ENCODE data around the gene FOSB. TPM values are rescaled to one million over a fixed set of nuclear protein-coding genes. Genes with fewer than 3 reads are reported as not detected.

Gene FOSB
- total RNA-seq, 1 experiment from 2014 or later, result 2.3 TPM

DNA sequence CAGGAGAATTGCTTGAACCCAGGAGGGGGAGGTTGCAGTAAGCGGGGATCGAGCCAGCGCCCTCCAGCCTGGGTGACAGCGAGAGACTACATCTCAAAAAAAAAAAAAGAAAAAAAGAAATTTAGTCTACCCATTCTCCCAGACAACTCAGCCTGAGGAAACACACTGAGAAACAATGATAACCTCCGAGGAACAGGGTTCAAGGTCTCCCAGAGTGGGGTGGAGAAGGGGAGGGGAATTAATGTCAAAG is 38.1 kb downstream of the FOSB start (continued):
- no peak for TF ChIP-seq NR3C1 (CRISPR knock-in tag; conservative IDR thresholded peaks at IDR 0.05; ENCODE audit: low read depth)

DNA sequence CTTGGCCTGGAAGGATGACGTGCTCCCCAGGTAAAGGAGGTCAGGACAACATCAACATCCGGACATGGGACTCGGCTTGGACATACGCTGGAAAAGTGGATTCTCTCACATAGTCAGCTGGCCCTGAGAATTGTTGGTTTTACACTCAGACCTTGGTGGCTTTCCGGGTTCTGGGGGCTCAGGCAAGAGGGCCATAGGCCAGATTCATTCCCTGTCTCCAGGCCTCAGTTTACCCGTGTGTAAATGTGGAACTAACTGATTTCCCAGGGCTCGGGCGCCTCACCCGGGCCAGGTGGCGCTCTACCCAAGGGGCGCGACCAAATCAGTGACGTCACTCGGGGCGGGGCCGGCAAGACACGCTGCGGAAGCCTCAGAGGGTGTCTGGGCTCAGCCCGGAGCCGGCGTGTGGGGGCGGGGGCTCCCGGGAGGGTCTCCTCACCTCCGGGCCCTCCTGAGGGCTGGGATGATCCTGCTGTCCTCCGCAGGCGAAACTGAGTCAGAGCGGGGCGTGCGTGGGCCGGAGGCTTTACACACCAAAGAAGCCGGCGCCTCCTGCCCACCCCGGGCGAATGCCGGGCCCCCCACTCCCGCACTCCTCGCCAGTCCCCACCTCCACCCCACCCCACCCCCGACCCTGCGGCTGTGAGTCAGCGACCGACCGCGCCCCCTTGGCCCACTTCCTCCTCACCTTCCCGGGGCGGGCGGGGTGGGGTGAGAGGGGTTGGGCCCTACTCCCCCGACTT is 38.6 kb downstream of the FOSB start:
- Mint-ChIP-seq H3K27ac (peak overlapping the region; percentile 93), H3K27me3 (ENCODE audit: low read depth) (no peaks in the 10 kb centered on the region; the same call in 1 of the 2 replicates), H3K36me3 (no peaks in the 10 kb centered on the region), H3K4me1 (peaks cover 38% of the 10 kb centered on the region), H3K4me3 (peak overlapping the region; percentile 91), H3K9me3 (no peaks in the 10 kb centered on the region)
- ChIA-PET POLR2A (interaction anchor here (1.3 kb wide), 1 partner anchor 10 kb away, joined by 3 read pairs; the partner anchor contains the start of gene RTN2), CTCF (interaction anchor here (0.7 to 3.2 kb wide), 5 partner anchors 9 to 104 kb away, joined by 3 to 16 read pairs (median 3); no protein-coding TSS in a partner anchor)
- DNase-seq (ENCODE audit: low spot score) (peak; percentile 98), ATAC-seq (peak; percentile 70)
- TF ChIP-seq NFATC4 (CRISPR knock-in tag; IDR thresholded peaks at IDR 0.05) (no peak), FOXJ3 (CRISPR knock-in tag; IDR thresholded peaks at IDR 0.05; ENCODE audit: borderline replicate concordance) (no peak), TEAD1 (CRISPR knock-in tag; IDR thresholded peaks at IDR 0.05) (no peak), NR3C1 (CRISPR knock-in tag; conservative IDR thresholded peaks at IDR 0.05; ENCODE audit: low read depth) (no peak), SMAD4 (CRISPR knock-in tag; IDR thresholded peaks at IDR 0.05) (no peak), ETV6 (CRISPR knock-in tag; IDR thresholded peaks at IDR 0.05) (no peak), ESRRA (CRISPR knock-in tag; IDR thresholded peaks at IDR 0.05; ENCODE audit: borderline replicate concordance) (no peak), TCF7 (CRISPR knock-in tag; IDR thresholded peaks at IDR 0.05; ENCODE audit: low read depth) (no peak), NFE2L1 (CRISPR knock-in tag; IDR thresholded peaks at IDR 0.05) (no peak)
- TF ChIP-seq, protein P1, sequence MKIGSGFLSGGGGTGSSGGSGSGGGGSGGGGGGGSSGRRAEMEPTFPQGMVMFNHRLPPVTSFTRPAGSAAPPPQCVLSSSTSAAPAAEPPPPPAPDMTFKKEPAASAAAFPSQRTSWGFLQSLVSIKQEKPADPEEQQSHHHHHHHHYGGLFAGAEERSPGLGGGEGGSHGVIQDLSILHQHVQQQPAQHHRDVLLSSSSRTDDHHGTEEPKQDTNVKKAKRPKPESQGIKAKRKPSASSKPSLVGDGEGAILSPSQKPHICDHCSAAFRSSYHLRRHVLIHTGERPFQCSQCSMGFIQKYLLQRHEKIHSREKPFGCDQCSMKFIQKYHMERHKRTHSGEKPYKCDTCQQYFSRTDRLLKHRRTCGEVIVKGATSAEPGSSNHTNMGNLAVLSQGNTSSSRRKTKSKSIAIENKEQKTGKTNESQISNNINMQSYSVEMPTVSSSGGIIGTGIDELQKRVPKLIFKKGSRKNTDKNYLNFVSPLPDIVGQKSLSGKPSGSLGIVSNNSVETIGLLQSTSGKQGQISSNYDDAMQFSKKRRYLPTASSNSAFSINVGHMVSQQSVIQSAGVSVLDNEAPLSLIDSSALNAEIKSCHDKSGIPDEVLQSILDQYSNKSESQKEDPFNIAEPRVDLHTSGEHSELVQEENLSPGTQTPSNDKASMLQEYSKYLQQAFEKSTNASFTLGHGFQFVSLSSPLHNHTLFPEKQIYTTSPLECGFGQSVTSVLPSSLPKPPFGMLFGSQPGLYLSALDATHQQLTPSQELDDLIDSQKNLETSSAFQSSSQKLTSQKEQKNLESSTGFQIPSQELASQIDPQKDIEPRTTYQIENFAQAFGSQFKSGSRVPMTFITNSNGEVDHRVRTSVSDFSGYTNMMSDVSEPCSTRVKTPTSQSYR (CRISPR knock-in tag; IDR thresholded peaks at IDR 0.05), result no peak
- TF ChIP-seq, protein P2, sequence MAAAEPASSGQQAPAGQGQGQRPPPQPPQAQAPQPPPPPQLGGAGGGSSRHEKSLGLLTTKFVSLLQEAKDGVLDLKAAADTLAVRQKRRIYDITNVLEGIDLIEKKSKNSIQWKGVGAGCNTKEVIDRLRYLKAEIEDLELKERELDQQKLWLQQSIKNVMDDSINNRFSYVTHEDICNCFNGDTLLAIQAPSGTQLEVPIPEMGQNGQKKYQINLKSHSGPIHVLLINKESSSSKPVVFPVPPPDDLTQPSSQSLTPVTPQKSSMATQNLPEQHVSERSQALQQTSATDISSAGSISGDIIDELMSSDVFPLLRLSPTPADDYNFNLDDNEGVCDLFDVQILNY (CRISPR knock-in tag; IDR thresholded peaks at IDR 0.05), result no peak
- TF ChIP-seq, protein P3, sequence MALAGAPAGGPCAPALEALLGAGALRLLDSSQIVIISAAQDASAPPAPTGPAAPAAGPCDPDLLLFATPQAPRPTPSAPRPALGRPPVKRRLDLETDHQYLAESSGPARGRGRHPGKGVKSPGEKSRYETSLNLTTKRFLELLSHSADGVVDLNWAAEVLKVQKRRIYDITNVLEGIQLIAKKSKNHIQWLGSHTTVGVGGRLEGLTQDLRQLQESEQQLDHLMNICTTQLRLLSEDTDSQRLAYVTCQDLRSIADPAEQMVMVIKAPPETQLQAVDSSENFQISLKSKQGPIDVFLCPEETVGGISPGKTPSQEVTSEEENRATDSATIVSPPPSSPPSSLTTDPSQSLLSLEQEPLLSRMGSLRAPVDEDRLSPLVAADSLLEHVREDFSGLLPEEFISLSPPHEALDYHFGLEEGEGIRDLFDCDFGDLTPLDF (CRISPR knock-in tag; IDR thresholded peaks at IDR 0.05), result no peak
- TF ChIP-seq, protein P4, sequence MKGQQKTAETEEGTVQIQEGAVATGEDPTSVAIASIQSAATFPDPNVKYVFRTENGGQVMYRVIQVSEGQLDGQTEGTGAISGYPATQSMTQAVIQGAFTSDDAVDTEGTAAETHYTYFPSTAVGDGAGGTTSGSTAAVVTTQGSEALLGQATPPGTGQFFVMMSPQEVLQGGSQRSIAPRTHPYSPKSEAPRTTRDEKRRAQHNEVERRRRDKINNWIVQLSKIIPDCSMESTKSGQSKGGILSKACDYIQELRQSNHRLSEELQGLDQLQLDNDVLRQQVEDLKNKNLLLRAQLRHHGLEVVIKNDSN (CRISPR knock-in tag; IDR thresholded peaks at IDR 0.05), result peak; percentile 73
- TF ChIP-seq, protein P5, sequence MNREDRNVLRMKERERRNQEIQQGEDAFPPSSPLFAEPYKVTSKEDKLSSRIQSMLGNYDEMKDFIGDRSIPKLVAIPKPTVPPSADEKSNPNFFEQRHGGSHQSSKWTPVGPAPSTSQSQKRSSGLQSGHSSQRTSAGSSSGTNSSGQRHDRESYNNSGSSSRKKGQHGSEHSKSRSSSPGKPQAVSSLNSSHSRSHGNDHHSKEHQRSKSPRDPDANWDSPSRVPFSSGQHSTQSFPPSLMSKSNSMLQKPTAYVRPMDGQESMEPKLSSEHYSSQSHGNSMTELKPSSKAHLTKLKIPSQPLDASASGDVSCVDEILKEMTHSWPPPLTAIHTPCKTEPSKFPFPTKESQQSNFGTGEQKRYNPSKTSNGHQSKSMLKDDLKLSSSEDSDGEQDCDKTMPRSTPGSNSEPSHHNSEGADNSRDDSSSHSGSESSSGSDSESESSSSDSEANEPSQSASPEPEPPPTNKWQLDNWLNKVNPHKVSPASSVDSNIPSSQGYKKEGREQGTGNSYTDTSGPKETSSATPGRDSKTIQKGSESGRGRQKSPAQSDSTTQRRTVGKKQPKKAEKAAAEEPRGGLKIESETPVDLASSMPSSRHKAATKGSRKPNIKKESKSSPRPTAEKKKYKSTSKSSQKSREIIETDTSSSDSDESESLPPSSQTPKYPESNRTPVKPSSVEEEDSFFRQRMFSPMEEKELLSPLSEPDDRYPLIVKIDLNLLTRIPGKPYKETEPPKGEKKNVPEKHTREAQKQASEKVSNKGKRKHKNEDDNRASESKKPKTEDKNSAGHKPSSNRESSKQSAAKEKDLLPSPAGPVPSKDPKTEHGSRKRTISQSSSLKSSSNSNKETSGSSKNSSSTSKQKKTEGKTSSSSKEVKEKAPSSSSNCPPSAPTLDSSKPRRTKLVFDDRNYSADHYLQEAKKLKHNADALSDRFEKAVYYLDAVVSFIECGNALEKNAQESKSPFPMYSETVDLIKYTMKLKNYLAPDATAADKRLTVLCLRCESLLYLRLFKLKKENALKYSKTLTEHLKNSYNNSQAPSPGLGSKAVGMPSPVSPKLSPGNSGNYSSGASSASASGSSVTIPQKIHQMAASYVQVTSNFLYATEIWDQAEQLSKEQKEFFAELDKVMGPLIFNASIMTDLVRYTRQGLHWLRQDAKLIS (CRISPR knock-in tag; IDR thresholded peaks at IDR 0.05; ENCODE audit: borderline replicate concordance), result no peak
- TF ChIP-seq, protein P6, sequence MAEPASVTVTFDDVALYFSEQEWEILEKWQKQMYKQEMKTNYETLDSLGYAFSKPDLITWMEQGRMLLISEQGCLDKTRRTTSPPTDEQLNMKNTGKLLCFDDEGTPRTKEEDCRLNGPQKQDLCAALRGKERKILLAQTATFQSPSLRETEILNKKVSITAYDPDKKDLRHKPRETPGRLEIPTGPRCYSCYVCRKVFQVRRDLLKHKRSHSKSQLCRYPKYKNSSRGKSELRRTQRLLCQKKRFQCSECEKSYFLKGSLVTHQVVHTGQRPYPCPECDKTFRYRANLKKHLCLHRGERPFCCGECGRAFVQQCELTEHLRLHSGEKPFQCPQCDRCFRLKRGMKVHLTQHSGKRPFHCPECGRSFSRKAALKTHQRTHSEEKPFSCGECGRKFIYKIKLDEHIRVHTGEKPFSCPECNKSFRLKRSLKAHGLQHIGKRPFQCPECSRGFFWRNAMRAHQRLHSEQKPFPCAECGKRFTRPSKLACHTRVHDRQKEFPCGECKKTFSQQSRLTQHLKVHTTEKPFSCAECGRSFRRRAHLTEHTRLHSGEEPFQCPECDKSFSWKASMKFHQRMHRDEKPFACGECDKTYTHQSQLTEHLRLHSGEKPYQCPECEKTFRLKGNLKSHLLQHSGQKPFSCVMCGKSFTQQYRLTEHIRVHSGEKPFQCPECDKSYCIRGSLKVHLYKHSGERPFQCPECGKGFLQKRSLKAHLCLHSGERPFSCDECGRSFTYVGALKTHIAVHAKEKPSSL (CRISPR knock-in tag; conservative IDR thresholded peaks at IDR 0.05), result no peak
- TF ChIP-seq, protein P7, sequence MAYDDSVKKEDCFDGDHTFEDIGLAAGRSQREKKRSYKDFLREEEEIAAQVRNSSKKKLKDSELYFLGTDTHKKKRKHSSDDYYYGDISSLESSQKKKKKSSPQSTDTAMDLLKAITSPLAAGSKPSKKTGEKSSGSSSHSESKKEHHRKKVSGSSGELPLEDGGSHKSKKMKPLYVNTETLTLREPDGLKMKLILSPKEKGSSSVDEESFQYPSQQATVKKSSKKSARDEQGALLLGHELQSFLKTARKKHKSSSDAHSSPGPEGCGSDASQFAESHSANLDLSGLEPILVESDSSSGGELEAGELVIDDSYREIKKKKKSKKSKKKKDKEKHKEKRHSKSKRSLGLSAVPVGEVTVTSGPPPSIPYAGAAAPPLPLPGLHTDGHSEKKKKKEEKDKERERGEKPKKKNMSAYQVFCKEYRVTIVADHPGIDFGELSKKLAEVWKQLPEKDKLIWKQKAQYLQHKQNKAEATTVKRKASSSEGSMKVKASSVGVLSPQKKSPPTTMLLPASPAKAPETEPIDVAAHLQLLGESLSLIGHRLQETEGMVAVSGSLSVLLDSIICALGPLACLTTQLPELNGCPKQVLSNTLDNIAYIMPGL (CRISPR knock-in tag; IDR thresholded peaks at IDR 0.05), result peak; percentile 84
- TF ChIP-seq, protein P8, sequence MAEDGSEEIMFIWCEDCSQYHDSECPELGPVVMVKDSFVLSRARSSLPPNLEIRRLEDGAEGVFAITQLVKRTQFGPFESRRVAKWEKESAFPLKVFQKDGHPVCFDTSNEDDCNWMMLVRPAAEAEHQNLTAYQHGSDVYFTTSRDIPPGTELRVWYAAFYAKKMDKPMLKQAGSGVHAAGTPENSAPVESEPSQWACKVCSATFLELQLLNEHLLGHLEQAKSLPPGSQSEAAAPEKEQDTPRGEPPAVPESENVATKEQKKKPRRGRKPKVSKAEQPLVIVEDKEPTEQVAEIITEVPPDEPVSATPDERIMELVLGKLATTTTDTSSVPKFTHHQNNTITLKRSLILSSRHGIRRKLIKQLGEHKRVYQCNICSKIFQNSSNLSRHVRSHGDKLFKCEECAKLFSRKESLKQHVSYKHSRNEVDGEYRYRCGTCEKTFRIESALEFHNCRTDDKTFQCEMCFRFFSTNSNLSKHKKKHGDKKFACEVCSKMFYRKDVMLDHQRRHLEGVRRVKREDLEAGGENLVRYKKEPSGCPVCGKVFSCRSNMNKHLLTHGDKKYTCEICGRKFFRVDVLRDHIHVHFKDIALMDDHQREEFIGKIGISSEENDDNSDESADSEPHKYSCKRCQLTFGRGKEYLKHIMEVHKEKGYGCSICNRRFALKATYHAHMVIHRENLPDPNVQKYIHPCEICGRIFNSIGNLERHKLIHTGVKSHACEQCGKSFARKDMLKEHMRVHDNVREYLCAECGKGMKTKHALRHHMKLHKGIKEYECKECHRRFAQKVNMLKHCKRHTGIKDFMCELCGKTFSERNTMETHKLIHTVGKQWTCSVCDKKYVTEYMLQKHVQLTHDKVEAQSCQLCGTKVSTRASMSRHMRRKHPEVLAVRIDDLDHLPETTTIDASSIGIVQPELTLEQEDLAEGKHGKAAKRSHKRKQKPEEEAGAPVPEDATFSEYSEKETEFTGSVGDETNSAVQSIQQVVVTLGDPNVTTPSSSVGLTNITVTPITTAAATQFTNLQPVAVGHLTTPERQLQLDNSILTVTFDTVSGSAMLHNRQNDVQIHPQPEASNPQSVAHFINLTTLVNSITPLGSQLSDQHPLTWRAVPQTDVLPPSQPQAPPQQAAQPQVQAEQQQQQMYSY (CRISPR knock-in tag; IDR thresholded peaks at IDR 0.05), result peak; percentile 89
